ENCODE data around the gene CRMP1. TPM values are rescaled to one million over a fixed set of nuclear protein-coding genes. Genes with fewer than 3 reads are reported as not detected.
"Not testable (repeated sequence)": the region's sequence is repeated elsewhere in the genome, so short reads cannot be mapped to it uniquely, and the experiment has no call there.

The CRMP1 gene
- total and polyA plus RNA-seq, 8 donors: 5.2 to 76.2 (median 64.0) TPM

DNA sequence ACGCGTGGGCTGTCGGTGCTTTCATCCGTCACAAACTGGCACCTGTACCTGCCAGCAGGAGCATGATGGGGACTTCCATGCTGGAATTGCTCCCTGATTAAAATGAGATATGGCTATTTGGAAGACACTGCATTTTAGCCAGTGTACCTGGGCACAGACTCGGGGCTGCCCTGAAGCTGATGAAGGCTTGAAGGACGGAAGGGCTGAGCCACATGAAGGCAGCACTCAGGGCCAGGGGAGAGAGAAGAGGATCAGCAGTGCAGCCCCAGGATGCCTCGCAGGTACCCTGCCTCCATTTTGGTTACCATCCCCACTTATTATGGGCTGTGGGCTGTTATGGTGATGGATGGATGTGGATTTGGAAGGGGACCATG, 79.0 kb downstream of the CRMP1 start:
- Histone ChIP-seq H3K4me3 (no peak overlapping the region), H3K27me3 (no peaks in the 10 kb centered on the region), H3K4me1 (no peaks in the 10 kb centered on the region), H3K36me3 (peaks cover 0 to 30% of the 10 kb centered on the region in 2 donors), H3K9me3 (no peaks in the 10 kb centered on the region), H3K27ac (no peak overlapping the region)
- TF ChIP-seq, protein P1, sequence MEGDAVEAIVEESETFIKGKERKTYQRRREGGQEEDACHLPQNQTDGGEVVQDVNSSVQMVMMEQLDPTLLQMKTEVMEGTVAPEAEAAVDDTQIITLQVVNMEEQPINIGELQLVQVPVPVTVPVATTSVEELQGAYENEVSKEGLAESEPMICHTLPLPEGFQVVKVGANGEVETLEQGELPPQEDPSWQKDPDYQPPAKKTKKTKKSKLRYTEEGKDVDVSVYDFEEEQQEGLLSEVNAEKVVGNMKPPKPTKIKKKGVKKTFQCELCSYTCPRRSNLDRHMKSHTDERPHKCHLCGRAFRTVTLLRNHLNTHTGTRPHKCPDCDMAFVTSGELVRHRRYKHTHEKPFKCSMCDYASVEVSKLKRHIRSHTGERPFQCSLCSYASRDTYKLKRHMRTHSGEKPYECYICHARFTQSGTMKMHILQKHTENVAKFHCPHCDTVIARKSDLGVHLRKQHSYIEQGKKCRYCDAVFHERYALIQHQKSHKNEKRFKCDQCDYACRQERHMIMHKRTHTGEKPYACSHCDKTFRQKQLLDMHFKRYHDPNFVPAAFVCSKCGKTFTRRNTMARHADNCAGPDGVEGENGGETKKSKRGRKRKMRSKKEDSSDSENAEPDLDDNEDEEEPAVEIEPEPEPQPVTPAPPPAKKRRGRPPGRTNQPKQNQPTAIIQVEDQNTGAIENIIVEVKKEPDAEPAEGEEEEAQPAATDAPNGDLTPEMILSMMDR (IDR thresholded peaks at IDR 0.05): no peak
- ATAC-seq (no peak), DNase-seq (no peak)
- intact Hi-C loops (cut with DNase I): no loop called here

DNA sequence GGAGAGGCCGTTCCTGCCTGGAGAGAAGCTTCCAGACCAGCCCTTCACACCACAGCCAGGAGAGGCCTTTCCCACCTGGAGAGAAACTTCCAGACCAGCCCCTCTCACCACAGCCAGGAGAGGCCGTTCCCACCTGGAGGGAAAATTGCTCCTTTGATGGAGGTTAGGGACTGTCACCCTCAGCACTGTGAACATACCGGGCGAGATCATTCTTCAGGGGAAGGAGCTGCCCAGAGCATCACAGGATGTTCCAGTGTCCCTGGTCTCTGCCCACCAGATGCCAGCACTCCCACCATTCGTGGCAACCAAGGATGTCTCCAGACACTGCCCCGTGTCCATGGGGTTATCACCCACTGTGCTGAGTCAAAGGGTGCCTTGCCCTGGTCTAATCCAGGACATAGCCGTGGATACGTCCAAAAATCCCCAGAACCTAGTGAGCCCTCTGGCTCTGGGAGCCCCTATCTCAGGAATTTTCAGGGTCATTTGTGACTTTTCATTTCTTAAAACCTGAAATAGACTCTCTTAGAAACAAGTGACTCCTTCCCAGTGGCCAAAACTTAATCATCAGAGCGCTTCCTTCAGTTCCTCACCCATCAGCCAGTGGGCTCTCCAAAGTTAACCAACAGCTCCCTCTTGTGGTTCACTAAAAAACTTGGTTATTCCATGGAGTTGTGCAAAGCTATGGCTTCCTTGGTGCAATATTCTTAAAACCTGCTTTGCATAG, 80.2 kb downstream of the CRMP1 start:
- Histone ChIP-seq H3K4me3 (no peak overlapping the region), H3K36me3 (peaks cover 0 to 33% of the 10 kb centered on the region in 2 donors), H3K27ac (no peak overlapping the region), H3K27me3 (no peaks in the 10 kb centered on the region), H3K9me3 (no peaks in the 10 kb centered on the region), H3K4me1 (no peaks in the 10 kb centered on the region)
- intact Hi-C loops (cut with DNase I): no loop called here
- DNase-seq (peak in 3 of 4 donors; percentile 33 to 65 (median 41)), ATAC-seq (peak; percentile 85)
- TF ChIP-seq, protein P1 (IDR thresholded peaks at IDR 0.05): peak; percentile 49 to 72

DNA sequence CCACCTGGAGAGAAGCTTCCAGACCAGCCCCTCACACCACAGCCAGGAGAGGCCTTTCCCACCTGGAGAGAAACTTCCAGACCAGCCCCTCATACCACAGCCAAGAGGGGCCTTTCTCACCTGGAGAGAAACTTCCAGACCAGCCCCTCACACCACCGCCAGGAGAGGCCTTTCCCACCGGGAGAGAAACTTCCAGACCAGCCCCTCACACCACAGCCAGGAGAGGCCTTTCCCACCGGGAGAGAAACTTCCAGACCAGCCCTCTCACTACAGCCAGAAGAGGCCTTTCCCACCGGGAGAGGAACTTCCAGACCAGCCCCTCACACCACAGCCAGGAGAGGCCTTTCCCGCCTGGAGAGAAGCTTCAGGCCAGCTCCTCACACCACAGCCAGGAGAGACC, 80.8 kb downstream of the CRMP1 start:
- H3K27me3 ChIP-seq; H3K27ac ChIP-seq; H3K4me1 ChIP-seq; H3K4me3 ChIP-seq; ATAC-seq; DNase-seq; H3K9me3 ChIP-seq; intact Hi-C loops (cut with DNase I): not testable (repeated sequence)
- peaks cover 0 to 33% of the 10 kb centered on the region in 2 donors for H3K36me3 ChIP-seq

DNA sequence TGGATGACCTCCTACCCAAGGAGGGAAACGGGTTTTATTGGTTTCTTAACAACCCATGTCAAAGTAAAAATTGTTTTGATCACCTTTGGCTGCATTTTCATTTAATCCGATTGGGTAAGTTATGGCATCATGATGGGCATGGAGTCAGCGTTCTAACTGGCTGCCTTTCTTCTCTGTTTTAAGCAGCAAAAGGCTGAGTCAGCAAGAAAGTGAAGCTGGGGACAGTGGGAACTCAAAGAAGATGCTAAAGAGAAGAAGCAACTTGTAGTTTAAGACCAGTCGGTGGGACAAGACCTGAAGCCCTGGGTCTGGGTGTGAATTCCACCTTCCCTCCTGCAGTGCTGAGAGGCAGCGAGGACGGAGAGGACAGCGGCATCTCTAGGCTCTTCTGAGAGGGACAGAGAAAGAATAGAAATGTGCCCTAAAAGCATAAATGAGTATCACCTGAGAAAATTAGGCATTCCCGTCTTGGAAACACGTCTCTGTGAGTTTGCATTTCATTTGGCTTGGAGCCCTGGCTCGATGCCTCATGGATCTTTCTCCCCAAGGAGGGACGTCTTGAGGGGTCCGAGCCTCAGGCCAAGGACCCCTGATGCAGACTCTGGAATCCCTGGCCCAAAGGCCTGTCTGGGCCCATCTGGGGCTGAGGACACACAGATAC, 82.0 kb downstream of the CRMP1 start:
- DNase-seq (no peak), ATAC-seq (no peak)
- no peaks in the 10 kb centered on the region for H3K4me1 ChIP-seq
- no peaks in the 10 kb centered on the region for H3K9me3 ChIP-seq
- peaks cover 0 to 33% of the 10 kb centered on the region in 2 donors for H3K36me3 ChIP-seq
- H3K4me3 ChIP-seq: no peak overlapping the region
- TF ChIP-seq, protein P1 (IDR thresholded peaks at IDR 0.05): no peak
- H3K27ac ChIP-seq: no peak overlapping the region
- no peaks in the 10 kb centered on the region for H3K27me3 ChIP-seq
- intact Hi-C loops (cut with DNase I): no loop called here

DNA sequence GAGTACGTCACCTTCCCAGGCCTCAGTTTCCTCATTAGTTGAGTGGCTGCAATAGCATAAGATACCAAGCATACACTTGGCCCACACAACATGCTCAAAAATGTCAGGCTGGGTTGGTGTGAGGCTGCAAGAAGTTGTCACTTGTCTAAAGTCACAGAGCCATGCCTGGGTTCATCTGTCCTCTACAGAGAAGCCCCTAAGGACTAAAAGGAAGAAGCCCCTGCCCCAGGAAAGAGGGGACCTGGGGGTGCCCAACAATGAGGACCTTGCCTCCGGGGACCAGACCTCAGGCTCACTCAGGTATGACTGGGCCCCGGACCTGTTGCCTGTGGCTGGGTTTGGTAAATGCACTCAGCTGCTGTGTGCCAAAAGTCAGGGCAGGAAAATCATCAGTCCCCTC, 82.7 kb downstream of the CRMP1 start:
- DNase-seq: no peak
- Histone ChIP-seq H3K36me3 (peaks cover 0 to 36% of the 10 kb centered on the region in 2 donors), H3K27ac (no peak overlapping the region), H3K9me3 (no peaks in the 10 kb centered on the region), H3K27me3 (no peaks in the 10 kb centered on the region), H3K4me3 (no peak overlapping the region), H3K4me1 (no peaks in the 10 kb centered on the region)
- no peak for ATAC-seq
- TF ChIP-seq, protein P1 (IDR thresholded peaks at IDR 0.05): no peak
- intact Hi-C loops (cut with DNase I): no loop called here

All from left lung (tissue), 10 donors.